B cell (primary cell): ENCODE results near the gene VAMP7. TPM values are rescaled to one million over a fixed set of nuclear protein-coding genes. Genes with fewer than 3 reads are reported as not detected.

Source experiments
- ATAC-seq: fragments of 200-7000 bp; cut with Tn5 transposase; one replicate; pipeline ENCODE4 v1.10.0; 2021; ENCODE audit warnings: low read depth, mild to moderate bottlenecking, moderate number of reproducible peaks, moderate library complexity
- CTCF ChIA-PET: fragments of 350-600 bp; sonication (Branson Sonifier 250); formaldehyde crosslinking; loops from one replicate; lab custom pipeline; 2021; ENCODE audit warnings: antibody characterized with exemption, inconsistent platforms; lab: Charles Lee
- POLR2A ChIA-PET: fragments of 350-600 bp; sonication (Branson Sonifier 250); formaldehyde crosslinking; loops from one replicate; lab custom pipeline; 2021; ENCODE audit warnings: antibody characterized with exemption; lab: Charles Lee
- DNase-seq: peaks from one replicate; pipeline ENCODE4 v3.0.0; 2013
- H2AFZ ChIP-seq: 2 replicates; pipeline ENCODE4 v1.6.1; 2012; ENCODE audit warnings: mild to moderate bottlenecking, low read depth, low read length; ENCODE audit not compliant: insufficient read depth, poor library complexity, severe bottlenecking
- H3K27ac ChIP-seq, 2 donors: 1 replicate in 1 of 2; 2 replicates in 1 of 2; pipeline ENCODE4 v1.5.1; 2012 to 2013; ENCODE audit warnings: low read length in 2 of 2, mild to moderate bottlenecking in 2 of 2, moderate library complexity in 1 of 2
- H3K27me3 ChIP-seq, 4 experiments: fragments of 200-600 bp in 1 of 4; sonication (generic) in 1 of 4; replicated peaks in 1 of 4; 1 replicate in 2 of 4; 2 replicates in 2 of 4; pipeline versions ENCODE4 v1.6.1 to v1.7.0; 2013 to 2016; ENCODE audit warnings: low read length in 3 of 4, mild to moderate bottlenecking in 2 of 4, mixed read lengths in 1 of 4, moderate library complexity in 1 of 4; ENCODE audit not compliant: insufficient read depth in 4 of 4, control insufficient read depth in 3 of 4; ENCODE audit errors: control extremely low read depth in 1 of 4
- H3K36me3 ChIP-seq, 2 experiments: replicated peaks in 1 of 2; 1 replicate in 1 of 2; 2 replicates in 1 of 2; pipeline versions ENCODE4 v1.6.1 to v1.7.1; 2013; ENCODE audit warnings: low read length in 1 of 2; ENCODE audit not compliant: insufficient read depth in 2 of 2, control insufficient read depth in 1 of 2; ENCODE audit errors: control extremely low read depth in 1 of 2, extremely low read depth in 1 of 2
- H3K4me1 ChIP-seq, 2 donors: fragments of 200-600 bp in 1 of 2; sonication (generic) in 1 of 2; 1 replicate in 1 of 2; 2 replicates in 1 of 2; pipeline versions ENCODE4 v1.5.1 to v1.6.1; 2013 to 2017; ENCODE audit warnings: low read length in 2 of 2; ENCODE audit not compliant: control insufficient read depth in 2 of 2, insufficient read depth in 2 of 2
- H3K4me2 ChIP-seq: replicated peaks from 2 replicates; pipeline ENCODE3; 2012; ENCODE audit warnings: mild to moderate bottlenecking, low read depth, low read length; ENCODE audit not compliant: poor library complexity, severe bottlenecking
- H3K4me3 ChIP-seq, 5 experiments: fragments of 200-600 bp in 1 of 5; sonication (generic) in 1 of 5; 1 replicate in 3 of 5; 2 replicates in 2 of 5; pipeline versions ENCODE4 v1.5.1 to v1.7.0; 2011 to 2016; ENCODE audit warnings: low read length in 4 of 5, mild to moderate bottlenecking in 4 of 5, low read depth in 2 of 5, control low read depth in 1 of 5, moderate library complexity in 1 of 5; ENCODE audit not compliant: insufficient read depth in 1 of 5; ENCODE audit errors: control extremely low read depth in 1 of 5, extremely low read depth in 1 of 5
- H3K79me2 ChIP-seq: fragments of 200-600 bp; sonication (generic); one replicate; pipeline ENCODE4 v1.6.0; 2016; ENCODE audit warnings: low read length; ENCODE audit not compliant: control insufficient read depth, insufficient read depth
- H3K9ac ChIP-seq: fragments of 200-600 bp; sonication (generic); 2 replicates; pipeline ENCODE4 v1.6.1; 2017; ENCODE audit warnings: mild to moderate bottlenecking, low read length, moderate library complexity
- H3K9me3 ChIP-seq, 3 donors: one replicate each; pipeline versions ENCODE4 v1.6.1 to v1.7.1; 2013; ENCODE audit warnings: low read length in 2 of 3; ENCODE audit not compliant: control insufficient read depth in 2 of 3, insufficient read depth in 1 of 3; ENCODE audit errors: control extremely low read depth in 1 of 3
- H4K20me1 ChIP-seq: 2 replicates; pipeline ENCODE4 v1.6.0; 2012; ENCODE audit warnings: mild to moderate bottlenecking, low read length; ENCODE audit not compliant: insufficient read depth, control insufficient read depth, poor library complexity, severe bottlenecking
- H3K27ac Mint-ChIP-seq: one replicate; pipeline ENCODE4 v1.8.0; 2021; ENCODE audit warnings: mixed read lengths
- H3K27me3 Mint-ChIP-seq: one replicate; pipeline ENCODE4 v1.8.0; 2021; ENCODE audit warnings: mixed read lengths
- H3K4me1 Mint-ChIP-seq: one replicate; pipeline ENCODE4 v1.8.0; 2021; ENCODE audit warnings: mixed read lengths
- H3K4me3 Mint-ChIP-seq: one replicate; pipeline ENCODE4 v1.8.0; 2021; ENCODE audit warnings: mixed read lengths
- H3K9me3 Mint-ChIP-seq: one replicate; pipeline ENCODE4 v1.8.0; 2022; ENCODE audit warnings: mixed read lengths; ENCODE audit not compliant: insufficient read depth
- CTCF ChIP-seq: fragments of 200-600 bp; IDR thresholded peaks from one replicate; pipeline ENCODE4 v1.8.0; 2022; ENCODE audit warnings: antibody characterized with exemption, mild to moderate bottlenecking
- EZH2 ChIP-seq: IDR thresholded peaks from 2 replicates; pipeline ENCODE4 v1.6.1; 2012; ENCODE audit warnings: borderline replicate concordance, low read depth, mild to moderate bottlenecking, moderate library complexity, low read length; ENCODE audit not compliant: insufficient read depth, poor library complexity, severe bottlenecking
- whole genome bisulfite sequencing: methylation state at CpG from one replicate; pipeline ENCODE4 v1.1.5; 2013; ENCODE audit warnings: missing lambda C conversion rate; ENCODE audit not compliant: insufficient coverage; 5-methylcytosine and 5-hydroxymethylcytosine counted together
- intact Hi-C: fragments of 100-400 bp; cut with micrococcal nuclease; formaldehyde crosslinking; loops from one replicate; pipeline ENCODE4 v1.10.0; 2022
- polyA plus RNA-seq: library from polyadenylated mRNA; depleted of rRNA; stranded (reverse); fragments of >200 nt; gene quantifications from 2 replicates; pipeline ENCODE4 v1.2.3, GENCODE V29; 2012
- total RNA-seq, 2 donors: library from RNA; stranded (reverse); fragments of 120-200 nt in 1 of 2; gene quantifications; 1 replicate in 1 of 2; 2 replicates in 1 of 2; pipeline versions ENCODE4 v1.2.3 to v1.2.4, GENCODE V29; 2013 to 2022

VAMP7 gene
- total and polyA plus RNA-seq, 2 donors (not counting 1 experiment from before 2014, with no cell fraction given): 8.8 to 19.7 TPM

GRCh38 chrX:155880586-155881157, 473 bp upstream of the VAMP7 start:
- WGBS: 48% methylated on average over 10 of the region's 13 CpGs
- Histone ChIP-seq H4K20me1 (no peaks in the 10 kb centered on the region), H3K36me3 (no peaks in the 10 kb centered on the region), H3K4me1 (peaks cover 13 to 21% of the 10 kb centered on the region in 2 donors), H3K27ac (peak overlapping the region; percentile 56 to 81), H3K79me2 (peaks cover 40% of the 10 kb centered on the region), H3K4me3 (peak overlapping the region; percentile 39 to 71 (median 62)), H3K4me2 (peak overlapping the region; percentile 64), H3K9me3 (peaks cover 0 to 6% (median 0%) of the 10 kb centered on the region in 3 donors), H2AFZ (peak overlapping the region; percentile 80), H3K9ac (peak overlapping the region; percentile 74), H3K27me3 (no peaks in the 10 kb centered on the region)
- DNase-seq (no peak), ATAC-seq (no peak)
- TF ChIP-seq EZH2 (no peak), CTCF (no peak)
- Mint-ChIP-seq H3K27ac (peak overlapping the region; percentile 94), H3K9me3 (peaks cover 2% of the 10 kb centered on the region), H3K4me3 (peak overlapping the region; percentile 93), H3K4me1 (peaks cover 29% of the 10 kb centered on the region), H3K27me3 (no peaks in the 10 kb centered on the region)
- ChIA-PET POLR2A (no interaction called here), CTCF (no interaction called here)
- intact Hi-C loops: no loop called here

GRCh38 chrX:155886409-155886808, 5.3 kb downstream of the VAMP7 start:
- Histone ChIP-seq H4K20me1 (no peaks in the 10 kb centered on the region), H3K4me2 (no peak overlapping the region), H3K79me2 (peaks cover 50% of the 10 kb centered on the region), H2AFZ (no peak overlapping the region), H3K27me3 (no peaks in the 10 kb centered on the region), H3K9ac (no peak overlapping the region), H3K9me3 (peaks cover 0 to under 1% (median 0%) of the 10 kb centered on the region in 3 donors), H3K4me3 (no peak overlapping the region), H3K36me3 (peaks cover 7 to 8% of the 10 kb centered on the region in 2 experiments), H3K27ac (no peak overlapping the region), H3K4me1 (peaks cover 6 to 8% of the 10 kb centered on the region in 2 donors)
- Mint-ChIP-seq H3K9me3 (peaks cover 2% of the 10 kb centered on the region), H3K4me1 (peaks cover 32% of the 10 kb centered on the region), H3K27me3 (no peaks in the 10 kb centered on the region), H3K4me3 (no peak overlapping the region), H3K27ac (no peak overlapping the region)
- ChIA-PET CTCF (no interaction called here), POLR2A (no interaction called here)
- intact Hi-C loops: no loop called here
- WGBS: no CpG with 5 or more reads among the region's 2 CpGs
- no peak for DNase-seq
- TF ChIP-seq EZH2: no peak
- TF ChIP-seq CTCF: no peak
- no peak for ATAC-seq
